ENCODE measurements around the gene TMEM26.
"Not testable (repeated sequence)": the region's sequence is repeated elsewhere in the genome, so short reads cannot be mapped to it uniquely, and the experiment has no call there.

The TMEM26 gene

DNA sequence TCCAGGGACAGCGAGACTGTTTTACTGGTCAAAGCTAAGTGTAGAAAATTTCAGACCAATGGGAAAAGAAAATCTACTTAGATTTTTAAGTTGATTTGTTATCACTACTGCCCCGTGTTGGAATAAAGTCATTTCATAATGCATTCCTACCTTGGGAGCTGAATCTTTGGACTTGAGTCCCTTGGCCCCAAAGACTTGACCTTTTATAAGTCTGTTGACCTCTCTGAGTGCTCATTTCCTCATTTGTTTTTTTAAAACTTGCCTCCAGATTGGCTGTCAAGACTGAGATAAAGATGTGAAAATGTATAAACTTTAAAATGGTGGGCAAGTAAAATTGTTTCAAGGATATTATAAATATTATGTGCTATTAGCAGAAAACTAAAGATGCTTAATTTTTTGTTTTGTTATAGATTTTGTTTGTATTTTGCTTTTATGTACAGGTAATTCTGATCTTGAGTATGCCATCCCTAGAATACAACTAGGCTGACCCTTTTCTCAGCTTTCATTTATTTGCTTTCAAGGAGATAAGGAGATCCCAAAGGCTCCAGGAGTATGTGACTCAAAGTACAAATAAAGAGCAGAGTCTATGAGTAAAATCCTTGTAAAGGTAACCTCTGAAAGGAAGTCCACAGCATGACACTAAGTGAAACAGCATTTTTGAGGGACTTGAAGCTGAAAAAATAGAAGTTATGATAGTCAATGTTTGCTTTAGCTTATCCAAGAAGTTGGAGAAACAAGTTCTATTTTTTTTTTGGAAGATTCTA, 54.6 kb downstream of the TMEM26 start:
- no peak for DNase-seq

- DNase-seq: no peak
Observed at GRCh38 chr10:61397175-61397986, 55.8 kb downstream of the TMEM26 start.

- DNase-seq: no peak
Observed at GRCh38 chr10:61391281-61391680, 61.9 kb downstream of the TMEM26 start.

- no peak for DNase-seq
Observed at GRCh38 chr10:61390851-61391250, 62.3 kb downstream of the TMEM26 start.

GRCh38 chr10:61389887-61390286, 63.3 kb downstream of the TMEM26 start:
- no peak for DNase-seq

- not testable (repeated sequence) for DNase-seq
Observed at GRCh38 chr10:61388986-61389385, 64.2 kb downstream of the TMEM26 start.

DNA sequence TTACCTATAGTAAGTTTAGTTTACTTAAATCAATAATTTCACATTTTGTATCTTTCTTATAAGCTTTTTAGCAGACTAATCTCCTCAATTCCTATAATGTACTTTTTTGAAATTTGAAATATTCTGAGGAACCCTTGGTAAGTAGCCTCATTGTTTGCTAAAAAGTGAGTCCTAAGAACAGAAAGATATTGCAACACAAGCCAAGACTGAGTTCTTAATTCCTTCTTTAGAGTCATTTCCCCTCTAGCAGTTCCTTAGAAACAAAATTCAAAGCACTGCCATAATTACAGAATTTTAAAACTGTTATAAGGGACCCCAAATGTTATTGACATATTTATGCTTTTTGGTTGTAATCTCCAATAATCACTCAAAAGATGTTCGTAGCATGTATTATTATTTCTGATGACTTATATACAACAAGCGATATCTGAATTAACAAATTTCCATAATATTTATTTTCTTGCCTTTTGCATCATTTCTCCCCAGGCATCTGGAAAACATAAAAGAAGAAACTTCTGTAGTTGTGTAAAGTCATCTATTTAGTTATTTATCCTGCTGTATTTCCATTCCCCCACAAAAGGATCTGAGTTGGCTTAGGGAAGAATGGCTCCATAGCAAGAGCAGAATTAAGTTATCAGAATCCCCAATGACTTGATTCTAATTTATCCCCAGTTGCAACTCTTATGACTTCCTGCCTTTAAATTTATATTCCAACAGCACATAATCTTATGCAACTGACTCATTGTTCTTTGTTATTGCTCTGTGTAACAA, 67.8 kb downstream of the TMEM26 start:
- no peak for DNase-seq

- not testable (repeated sequence) for DNase-seq
Observed at GRCh38 chr10:61381153-61381552, 72.0 kb downstream of the TMEM26 start.

DNA sequence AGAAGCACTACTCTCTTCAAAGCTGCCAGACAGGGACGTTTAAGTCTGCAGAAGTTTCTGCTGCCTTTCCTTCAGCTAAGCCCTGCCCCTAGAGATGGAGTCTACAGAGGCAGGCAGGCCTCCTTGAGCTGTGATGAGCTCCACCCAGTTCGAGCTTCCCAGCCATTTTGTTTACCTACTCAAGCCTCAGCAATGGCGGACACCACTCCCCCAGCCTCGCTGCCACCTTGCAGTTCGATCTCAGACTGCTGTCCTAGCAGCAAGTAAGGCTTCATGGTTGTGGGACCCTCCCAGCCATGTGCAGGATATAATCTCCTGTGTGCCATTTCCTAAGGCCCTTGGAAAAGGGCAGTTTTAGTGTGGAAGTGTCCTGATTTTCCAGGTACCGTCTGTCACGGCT, 74.3 kb downstream of the TMEM26 start:
- no peak for DNase-seq

- no peak for DNase-seq
Observed at GRCh38 chr10:61376908-61377368, 76.2 kb downstream of the TMEM26 start.

DNA sequence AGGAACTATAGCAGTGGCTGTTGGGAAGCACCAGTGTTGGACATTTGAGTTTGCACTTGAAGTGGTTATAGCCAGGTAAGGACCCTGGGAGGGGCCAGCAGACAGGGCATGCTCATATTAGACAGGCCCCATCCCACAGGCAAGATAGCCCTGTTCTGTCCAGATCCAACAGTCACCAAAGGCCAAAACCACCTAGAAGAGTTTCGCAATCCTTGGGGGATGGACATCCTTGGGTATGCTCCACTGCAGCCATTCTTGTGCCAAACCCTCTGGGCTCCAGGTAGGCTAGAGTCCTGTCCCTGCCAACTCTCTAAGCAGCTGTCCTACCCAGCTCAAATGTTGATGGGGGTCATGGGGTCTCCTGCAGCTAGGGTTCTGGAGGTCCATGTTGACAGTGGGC, 76.8 kb downstream of the TMEM26 start:
- no peak for DNase-seq

- no peak for DNase-seq
Observed at GRCh38 chr10:61366365-61366764, 86.8 kb downstream of the TMEM26 start.

- no peak for DNase-seq
Observed at GRCh38 chr10:61364619-61365018, 88.6 kb downstream of the TMEM26 start.

- DNase-seq: no peak
Observed at GRCh38 chr10:61363006-61363405, 90.2 kb downstream of the TMEM26 start.

DNA sequence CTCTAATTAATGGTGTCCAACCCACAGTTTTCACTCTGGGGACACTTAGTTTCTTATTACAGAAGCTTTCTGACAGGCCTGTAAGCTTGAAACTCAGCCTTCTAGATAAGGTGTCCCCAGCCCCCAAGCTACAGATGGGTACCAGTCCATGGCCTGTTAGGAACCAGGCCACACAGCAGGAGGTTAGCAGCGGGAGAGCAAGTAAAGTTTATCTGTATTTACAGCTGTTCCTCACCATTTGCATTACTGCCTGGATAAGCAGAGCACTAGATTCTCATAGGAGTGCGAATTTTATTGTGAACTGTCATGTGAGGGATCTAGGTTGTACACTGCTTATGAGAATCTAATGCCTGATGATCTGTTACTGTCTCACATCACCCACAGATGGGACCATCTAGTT, 93.7 kb downstream of the TMEM26 start:
- no peak for DNase-seq

DNA sequence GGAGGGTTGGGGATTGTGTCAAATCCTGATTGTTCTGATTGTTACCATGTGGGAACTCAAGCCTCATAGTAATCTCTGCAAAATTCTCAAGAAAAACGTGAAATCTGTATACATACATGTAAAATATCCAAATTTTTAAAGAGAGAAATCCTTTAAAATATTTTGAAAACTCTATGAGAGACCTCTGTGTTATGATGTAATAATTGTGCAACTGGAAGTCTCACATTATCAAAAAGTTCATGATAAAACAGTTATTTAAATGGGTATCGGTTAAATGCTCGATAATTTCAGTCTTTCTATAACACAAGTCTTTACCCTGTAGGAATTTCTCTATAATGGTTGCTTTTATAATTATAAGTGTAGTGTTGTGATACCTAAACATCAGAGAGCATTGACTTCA, 95.5 kb downstream of the TMEM26 start:
- DNase-seq: no peak

All from activated CD4-positive, CD25-positive, alpha-beta regulatory T cell treated with anti-CD3 and anti-CD28 coated beads, Interleukin-2, amount 50 U/mL, for 72 hours (primary cell).